KMS-11 (cell line): ENCODE data around the gene TNC.
"Not testable (repeated sequence)": the region's sequence is repeated elsewhere in the genome, so short reads cannot be mapped to it uniquely, and the experiment has no call there.

Source experiments
- H2AFZ ChIP-seq: fragments of 200-600 bp; sonication (generic); 2 replicates; pipeline ENCODE4 v1.6.1; 2016; ENCODE audit warnings: antibody characterized with exemption, mixed run types, low read depth
- H3K27ac ChIP-seq: fragments of 200-600 bp; sonication (generic); 2 replicates; pipeline ENCODE4 v1.6.1; 2016; ENCODE audit warnings: mild to moderate bottlenecking, mixed run types
- H3K27me3 ChIP-seq: fragments of 200-600 bp; sonication (generic); 2 replicates; pipeline ENCODE4 v1.6.1; 2017; ENCODE audit warnings: mild to moderate bottlenecking, low read depth, mixed run types, moderate library complexity; ENCODE audit not compliant: insufficient read depth
- H3K36me3 ChIP-seq: fragments of 200-600 bp; sonication (generic); 2 replicates; pipeline ENCODE4 v1.6.1; 2017; ENCODE audit warnings: mild to moderate bottlenecking, mixed run types; ENCODE audit not compliant: insufficient read depth
- H3K4me1 ChIP-seq: fragments of 200-600 bp; sonication (generic); 2 replicates; pipeline ENCODE4 v1.6.1; 2016; ENCODE audit warnings: mild to moderate bottlenecking, low read depth, mixed run types; ENCODE audit not compliant: poor library complexity, severe bottlenecking
- H3K4me2 ChIP-seq: fragments of 200-600 bp; sonication (generic); 2 replicates; pipeline ENCODE4 v1.7.0; 2016; ENCODE audit warnings: mild to moderate bottlenecking, mixed run types
- H3K4me3 ChIP-seq: fragments of 200-600 bp; sonication (generic); IDR thresholded peaks from 2 replicates; pipeline ENCODE4 v1.6.1; 2017; ENCODE audit warnings: low read depth, low read length, mixed read lengths; ENCODE audit not compliant: insufficient read depth
- H3K79me2 ChIP-seq: fragments of 200-600 bp; sonication (generic); 2 replicates; pipeline ENCODE4 v1.6.1; 2016; ENCODE audit warnings: low read depth, mixed run types; ENCODE audit not compliant: insufficient read depth
- H3K9ac ChIP-seq: fragments of 200-600 bp; sonication (generic); 2 replicates; pipeline ENCODE4 v1.6.1; 2016; ENCODE audit warnings: mild to moderate bottlenecking, mixed run types
- H4K20me1 ChIP-seq: fragments of 200-600 bp; sonication (generic); 2 replicates; pipeline ENCODE4 v1.6.1; 2016; ENCODE audit warnings: mild to moderate bottlenecking, mixed run types; ENCODE audit not compliant: insufficient read depth
- TF ChIP-seq, protein P1 (sequence below): fragments of 200-600 bp; sonication (generic); conservative IDR thresholded peaks from 2 replicates; pipeline ENCODE4 v1.6.1; 2017; ENCODE audit warnings: low read depth, mild to moderate bottlenecking, antibody characterized with exemption, low read length, moderate library complexity, mixed read lengths

The TNC gene

DNA sequence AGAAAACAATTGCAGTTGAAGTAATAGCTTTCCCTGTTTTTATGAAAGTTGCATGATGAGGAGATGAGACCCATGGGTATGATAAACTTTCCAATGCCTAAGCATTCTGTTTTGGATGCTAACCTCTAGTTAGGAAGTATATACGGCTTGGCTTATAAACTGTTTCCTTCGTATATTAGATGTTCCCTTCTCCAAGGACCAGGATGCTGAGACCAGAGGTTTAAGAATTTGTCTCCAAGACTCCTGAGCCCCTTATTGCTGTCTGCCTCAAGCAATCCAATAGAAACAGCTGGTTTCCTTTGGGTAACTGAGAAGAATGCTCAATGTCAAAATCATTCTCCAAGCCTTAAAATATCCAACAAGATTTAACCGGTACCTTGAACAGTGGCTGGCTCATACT lies 12.2 kb upstream of the TNC start:
- H2AFZ ChIP-seq = no peak overlapping the region
- H3K79me2 ChIP-seq = no peaks in the 10 kb centered on the region
- TF ChIP-seq, protein P1, sequence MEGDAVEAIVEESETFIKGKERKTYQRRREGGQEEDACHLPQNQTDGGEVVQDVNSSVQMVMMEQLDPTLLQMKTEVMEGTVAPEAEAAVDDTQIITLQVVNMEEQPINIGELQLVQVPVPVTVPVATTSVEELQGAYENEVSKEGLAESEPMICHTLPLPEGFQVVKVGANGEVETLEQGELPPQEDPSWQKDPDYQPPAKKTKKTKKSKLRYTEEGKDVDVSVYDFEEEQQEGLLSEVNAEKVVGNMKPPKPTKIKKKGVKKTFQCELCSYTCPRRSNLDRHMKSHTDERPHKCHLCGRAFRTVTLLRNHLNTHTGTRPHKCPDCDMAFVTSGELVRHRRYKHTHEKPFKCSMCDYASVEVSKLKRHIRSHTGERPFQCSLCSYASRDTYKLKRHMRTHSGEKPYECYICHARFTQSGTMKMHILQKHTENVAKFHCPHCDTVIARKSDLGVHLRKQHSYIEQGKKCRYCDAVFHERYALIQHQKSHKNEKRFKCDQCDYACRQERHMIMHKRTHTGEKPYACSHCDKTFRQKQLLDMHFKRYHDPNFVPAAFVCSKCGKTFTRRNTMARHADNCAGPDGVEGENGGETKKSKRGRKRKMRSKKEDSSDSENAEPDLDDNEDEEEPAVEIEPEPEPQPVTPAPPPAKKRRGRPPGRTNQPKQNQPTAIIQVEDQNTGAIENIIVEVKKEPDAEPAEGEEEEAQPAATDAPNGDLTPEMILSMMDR = no peak

DNA sequence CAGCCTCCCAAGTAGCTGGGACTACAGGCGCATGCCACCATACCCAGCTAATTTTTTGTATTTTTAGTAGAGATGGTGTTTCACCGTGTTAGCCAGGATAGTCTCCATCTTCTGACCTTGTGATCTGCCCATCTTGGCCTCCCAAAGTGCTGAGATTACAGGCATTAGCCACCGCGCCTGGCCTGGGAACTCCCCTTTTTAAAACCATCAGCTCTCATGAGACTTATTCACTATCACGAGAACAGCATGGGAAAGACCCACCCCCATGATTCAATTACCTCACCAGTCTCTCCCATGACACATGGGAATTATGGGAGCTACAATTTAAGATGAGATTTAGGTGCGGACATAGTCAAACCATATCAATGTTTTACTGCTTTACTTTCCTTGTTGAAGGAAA lies 10.8 kb upstream of the TNC start:
- not testable (repeated sequence) for H3K79me2 ChIP-seq, H4K20me1 ChIP-seq, H2AFZ ChIP-seq, H3K4me1 ChIP-seq, H3K27ac ChIP-seq, H3K27me3 ChIP-seq, H3K4me3 ChIP-seq, H3K4me2 ChIP-seq, H3K9ac ChIP-seq, H3K36me3 ChIP-seq

More for the DNA sequence above, 12.2 kb upstream of the TNC start:
- Histone ChIP-seq H3K4me1 (no peaks in the 10 kb centered on the region), H3K27ac (no peak overlapping the region), H3K4me3 (no peak overlapping the region), H3K4me2 (no peak overlapping the region), H4K20me1 (no peaks in the 10 kb centered on the region), H3K36me3 (no peaks in the 10 kb centered on the region), H3K27me3 (no peaks in the 10 kb centered on the region), H3K9ac (no peak overlapping the region)

DNA sequence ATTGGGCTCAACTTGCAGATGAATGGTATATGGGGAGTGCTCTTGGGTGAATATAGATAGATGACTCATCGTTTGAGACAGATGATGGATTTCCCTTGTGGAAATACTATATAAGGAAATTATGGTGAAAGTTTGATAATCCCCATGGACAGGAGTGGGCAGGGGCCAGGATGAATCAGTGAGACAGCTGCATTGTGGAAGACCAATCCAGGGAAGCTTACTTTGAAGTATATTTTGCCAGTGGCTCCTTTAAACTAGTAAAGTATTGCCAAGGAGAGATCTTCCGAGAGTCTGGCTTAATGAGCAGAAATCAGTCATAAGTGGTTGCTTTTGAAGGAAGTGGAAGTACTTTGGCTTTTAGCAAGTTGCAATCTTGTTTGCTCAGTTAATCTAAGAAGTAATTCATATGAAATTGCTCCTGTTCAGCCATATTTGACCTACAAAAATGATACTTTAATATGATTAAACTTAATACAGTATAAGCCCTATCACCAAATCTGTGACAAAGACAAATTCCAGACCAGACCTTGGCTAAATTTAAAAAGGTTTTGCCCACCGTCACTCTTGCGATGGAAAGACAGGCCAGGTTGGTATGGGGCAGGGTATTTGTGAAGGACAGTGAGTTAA lies 9.3 kb upstream of the TNC start:
- no peak overlapping the region for H2AFZ ChIP-seq
- H3K27me3 ChIP-seq = no peaks in the 10 kb centered on the region
- no peaks in the 10 kb centered on the region for H3K4me1 ChIP-seq
- H3K36me3 ChIP-seq = no peaks in the 10 kb centered on the region
- no peak overlapping the region for H3K9ac ChIP-seq
- TF ChIP-seq, protein P1 = no peak
- H4K20me1 ChIP-seq = no peaks in the 10 kb centered on the region
- H3K79me2 ChIP-seq = no peaks in the 10 kb centered on the region
- no peak overlapping the region for H3K27ac ChIP-seq
- no peak overlapping the region for H3K4me3 ChIP-seq
- no peak overlapping the region for H3K4me2 ChIP-seq

DNA sequence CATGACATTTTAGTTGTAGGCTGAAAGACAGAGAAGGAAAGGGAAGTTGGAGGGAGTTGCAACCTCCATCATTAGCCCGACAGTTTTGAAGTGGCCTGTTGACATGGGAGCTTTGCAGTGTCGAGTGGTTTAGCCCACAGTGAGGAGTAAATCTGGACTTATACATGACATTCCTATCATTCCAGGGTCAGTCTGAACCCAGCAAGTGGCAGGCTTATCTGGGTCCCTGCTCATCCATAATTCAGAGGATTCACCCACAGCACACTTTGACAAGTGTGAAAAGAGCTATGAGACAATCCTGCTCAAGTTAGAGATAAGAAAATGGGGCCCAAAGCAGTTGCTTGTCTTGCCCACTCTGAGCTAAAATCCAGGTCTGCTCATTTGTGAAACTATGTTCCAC lies 8.4 kb upstream of the TNC start:
- Histone ChIP-seq H2AFZ (no peak overlapping the region), H3K4me3 (no peak overlapping the region), H4K20me1 (no peaks in the 10 kb centered on the region), H3K27ac (no peak overlapping the region), H3K9ac (no peak overlapping the region), H3K4me1 (peaks cover 3% of the 10 kb centered on the region), H3K27me3 (no peaks in the 10 kb centered on the region), H3K79me2 (no peaks in the 10 kb centered on the region), H3K4me2 (no peak overlapping the region), H3K36me3 (no peaks in the 10 kb centered on the region)
- TF ChIP-seq, protein P1 = no peak

DNA sequence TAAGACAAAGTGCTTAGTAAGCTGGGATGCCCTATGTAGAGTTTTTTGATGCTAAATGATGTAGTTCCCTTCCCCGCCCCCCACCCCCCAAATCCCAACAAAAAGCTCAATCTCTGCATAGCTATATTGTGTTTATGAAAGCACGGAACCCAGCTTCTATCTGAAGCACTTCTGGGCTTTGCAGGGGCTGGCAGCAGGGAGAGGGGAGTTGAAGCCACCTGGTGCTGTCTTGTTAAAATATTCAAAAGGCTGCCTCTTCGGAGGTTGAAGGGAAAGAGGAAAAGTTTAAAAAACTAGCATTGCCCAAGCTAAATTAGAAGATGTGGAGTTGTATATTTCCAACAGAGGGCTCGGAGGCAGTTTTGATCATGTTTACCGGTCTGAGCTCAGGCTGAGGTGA lies 5.0 kb upstream of the TNC start:
- Histone ChIP-seq H3K4me2 (no peak overlapping the region), H3K9ac (no peak overlapping the region), H4K20me1 (no peaks in the 10 kb centered on the region), H3K36me3 (no peaks in the 10 kb centered on the region), H3K79me2 (no peaks in the 10 kb centered on the region), H3K27me3 (no peaks in the 10 kb centered on the region), H3K27ac (no peak overlapping the region), H2AFZ (no peak overlapping the region), H3K4me1 (peaks cover 18% of the 10 kb centered on the region), H3K4me3 (no peak overlapping the region)
- TF ChIP-seq, protein P1 = no peak
